Hepatic stellate cell (primary cell): ENCODE measurements around the gene ABHD17A.

ENCODE experiments used
- DNase-seq: peaks from one replicate; pipeline ENCODE4 v3.0.0; 2011; ENCODE audit warnings: low spot score

The ABHD17A gene

DNA sequence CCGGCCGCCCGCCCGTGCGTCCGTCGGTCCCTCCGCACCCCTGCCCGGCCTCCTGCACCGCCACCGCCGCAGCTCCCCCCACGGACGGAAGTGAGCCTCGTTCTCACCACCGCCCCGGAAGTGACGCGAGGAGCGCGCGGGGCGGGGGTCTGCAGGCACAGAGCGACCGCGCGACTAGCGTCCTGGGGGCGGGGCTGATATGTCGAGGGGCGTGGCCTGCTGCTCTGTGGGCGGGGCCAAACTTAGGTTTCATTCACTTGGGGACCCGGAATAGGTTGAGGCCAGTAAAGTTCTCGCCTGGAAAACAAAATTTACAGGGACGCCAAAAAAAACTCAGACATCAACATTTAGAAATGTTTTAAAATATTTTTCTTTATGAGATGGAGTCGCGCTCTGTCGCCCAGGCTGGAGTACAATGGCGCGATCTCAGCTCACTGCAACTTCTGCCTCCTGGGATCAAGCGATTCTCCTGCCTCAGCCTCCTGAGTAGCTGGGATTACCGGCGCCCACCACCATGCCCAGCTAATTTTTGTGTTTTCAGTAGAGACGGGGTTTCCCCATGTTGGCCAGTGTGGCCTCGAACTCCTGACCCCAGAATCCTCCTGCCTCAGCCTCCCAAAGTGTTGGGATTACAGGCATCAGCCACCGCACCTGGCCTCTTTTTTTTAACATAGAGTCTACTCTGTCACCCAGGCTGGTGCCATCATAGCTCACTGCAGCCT lies at the start of gene ABHD17A:
Gene ABHD17A (minus strand): TSS at position 99 of the 722 bp plus-strand sequence. CDS start 3,930 bp downstream, outside the sequence.
- peak; percentile 94 for DNase-seq

- DNase-seq: no peak
Observed at GRCh38 chr19:1933942-1934341, 48.6 kb upstream of the ABHD17A start.

DNA sequence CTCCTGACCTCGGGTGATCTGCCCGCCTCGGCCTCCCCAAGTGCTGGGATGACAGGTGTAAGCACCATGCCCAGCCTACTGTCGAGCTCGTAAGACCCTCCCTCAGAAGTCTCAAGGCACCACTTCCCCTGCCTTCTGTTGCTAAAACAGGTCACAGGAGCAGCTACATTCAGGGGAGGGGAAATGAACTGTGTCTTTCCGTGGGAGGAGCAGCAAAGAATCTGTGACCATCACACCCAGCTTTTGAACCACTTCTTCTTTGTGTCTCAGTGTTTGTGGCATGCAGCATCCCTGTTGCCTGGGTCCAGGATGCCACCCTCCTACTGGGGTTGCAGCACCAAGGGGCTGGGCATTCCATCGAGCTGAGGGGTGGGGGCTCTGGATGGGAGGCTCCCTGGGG lies 47.9 kb upstream of the ABHD17A start:
- DNase-seq: no peak

- no peak for DNase-seq
Observed at GRCh38 chr19:1932395-1932794, 47.1 kb upstream of the ABHD17A start.

DNA sequence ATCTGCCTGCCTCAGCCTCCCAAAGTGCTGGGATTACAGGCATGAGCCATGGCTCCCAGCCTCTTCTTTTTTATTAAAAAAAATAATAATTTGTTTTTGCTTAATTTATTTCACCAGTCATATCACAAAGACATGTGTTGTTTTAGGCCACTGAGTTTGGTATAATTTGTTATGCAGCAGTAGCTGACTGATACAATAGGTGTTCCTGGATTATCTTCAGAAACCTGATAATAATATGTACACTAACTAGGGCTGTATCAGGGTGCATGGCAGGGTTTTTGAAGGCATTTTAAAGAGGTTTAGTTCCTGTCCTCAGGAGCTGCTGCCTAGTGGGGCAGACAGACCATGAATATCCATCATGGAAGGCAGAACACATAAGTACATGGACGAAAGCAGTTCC lies 46.1 kb upstream of the ABHD17A start:
- no peak for DNase-seq

DNA sequence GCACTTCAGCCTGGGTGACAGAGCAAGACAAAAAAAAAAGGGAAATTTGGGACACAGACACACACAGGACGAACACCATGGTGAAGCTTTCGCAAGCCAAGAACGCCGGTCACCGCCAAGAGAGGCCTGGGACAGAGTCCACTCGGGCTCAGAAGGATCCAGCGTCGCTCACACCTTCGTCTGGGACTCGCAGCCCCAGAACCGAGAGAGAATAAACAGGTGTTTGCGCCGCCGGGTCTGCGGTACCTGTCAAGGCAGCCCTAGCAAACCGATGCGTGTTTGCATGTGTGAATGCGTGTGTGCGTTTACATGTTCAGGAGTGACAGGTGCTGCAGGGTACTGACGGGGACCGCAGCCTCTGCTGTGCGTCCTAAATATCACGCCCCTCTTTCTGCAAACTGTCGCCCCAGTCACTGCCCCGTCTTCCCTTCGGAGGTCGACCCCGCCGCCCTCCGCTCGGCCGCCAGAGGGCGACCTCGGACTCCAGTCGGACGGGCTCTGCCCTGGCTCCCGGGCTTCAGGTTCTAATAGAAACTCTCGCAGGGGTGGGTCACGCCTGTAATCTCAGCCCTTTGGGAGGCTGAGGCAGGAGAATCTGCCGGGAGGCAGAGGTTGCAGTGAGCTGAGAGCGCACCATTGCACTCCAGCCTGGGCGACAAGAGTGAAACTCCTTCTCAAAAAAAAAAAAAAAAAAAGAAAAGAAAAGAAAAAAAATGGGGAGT lies 43.9 kb upstream of the ABHD17A start:
- peak; percentile 91 for DNase-seq

GRCh38 chr19:1925544-1925943 lies 40.2 kb upstream of the ABHD17A start:
- DNase-seq: no peak

DNA sequence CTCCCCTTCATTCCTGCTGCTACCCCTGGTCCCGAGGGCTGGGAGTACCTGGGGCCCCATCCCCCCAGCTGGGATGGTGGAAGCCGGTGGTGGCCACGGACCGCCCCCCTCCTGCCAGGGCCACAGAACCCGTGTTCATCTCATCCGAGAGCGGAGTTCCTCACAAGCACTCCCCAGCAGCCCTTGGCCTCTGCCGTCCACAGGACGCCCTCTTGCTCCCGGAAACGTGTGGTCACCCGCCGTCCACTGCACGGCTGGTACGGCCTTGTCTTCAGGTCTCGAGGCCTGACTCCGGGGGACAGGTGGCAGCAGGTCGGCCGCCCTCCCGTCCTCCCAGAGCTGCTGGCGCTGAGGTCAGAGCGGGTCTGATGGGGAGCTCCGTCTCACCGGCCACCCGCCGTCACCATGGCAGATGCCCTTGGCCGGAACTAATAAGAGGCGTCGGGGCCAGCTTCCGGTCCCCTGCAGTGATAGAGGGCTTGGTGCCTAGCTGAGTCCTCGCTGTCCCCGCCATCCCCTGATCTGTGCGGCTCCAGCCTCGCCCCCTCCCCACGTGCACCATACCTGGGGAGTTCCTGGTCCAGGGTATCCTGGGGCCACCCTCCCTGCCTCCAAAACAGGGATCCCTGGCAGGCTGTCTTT lies 39.1 kb upstream of the ABHD17A start:
- DNase-seq: no peak

DNA sequence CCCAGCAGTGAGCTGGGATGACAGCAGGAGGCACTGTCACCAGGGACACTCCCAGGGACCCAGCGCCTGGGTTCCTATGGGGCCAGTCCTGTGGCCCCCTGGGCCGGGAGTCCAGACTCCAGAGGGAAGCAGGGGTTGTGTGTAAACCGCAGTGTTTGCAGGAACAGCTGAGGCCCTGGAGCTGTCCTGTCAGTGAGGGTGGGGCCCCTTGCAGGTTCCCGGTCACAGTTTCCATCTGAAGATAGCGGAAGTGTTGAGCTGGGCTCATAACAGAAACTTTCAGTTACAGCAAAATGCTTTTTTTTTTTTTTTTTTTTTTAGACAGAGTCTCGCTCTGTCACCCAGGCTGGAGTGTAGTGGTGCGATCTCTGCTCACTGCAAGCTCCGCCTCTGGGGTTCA lies 38.0 kb upstream of the ABHD17A start:
- DNase-seq: no peak

GRCh38 chr19:1922803-1923202 lies 37.5 kb upstream of the ABHD17A start:
- DNase-seq: no peak

GRCh38 chr19:1921825-1922224 lies 36.5 kb upstream of the ABHD17A start:
- DNase-seq: no peak

- DNase-seq: no peak
Observed at GRCh38 chr19:1921326-1921725, 36.0 kb upstream of the ABHD17A start.

- DNase-seq: no peak
Observed at GRCh38 chr19:1920644-1921043, 35.3 kb upstream of the ABHD17A start.

DNA sequence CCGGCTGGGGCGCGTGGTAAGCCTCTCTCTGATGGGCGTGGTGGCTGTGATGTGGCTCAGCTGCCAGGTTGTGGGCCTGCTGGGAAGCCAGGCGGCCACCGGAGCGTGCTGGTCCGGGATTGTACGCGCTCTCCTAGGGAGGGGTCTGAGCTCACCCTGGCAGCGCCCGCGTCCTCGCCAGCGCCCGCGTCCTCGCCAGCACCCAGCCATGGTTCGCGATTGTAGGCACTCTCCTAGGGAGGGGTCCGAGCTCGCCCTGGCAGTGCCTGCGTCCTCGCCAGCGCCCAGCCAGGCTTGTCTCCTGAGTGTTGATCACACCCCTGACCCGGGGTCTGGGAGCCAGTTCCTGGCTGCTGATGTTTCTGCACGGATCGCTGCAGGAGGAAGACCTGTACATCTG lies 33.7 kb upstream of the ABHD17A start:
- DNase-seq: no peak

- no peak for DNase-seq
Observed at GRCh38 chr19:1917926-1918325, 32.6 kb upstream of the ABHD17A start.

DNA sequence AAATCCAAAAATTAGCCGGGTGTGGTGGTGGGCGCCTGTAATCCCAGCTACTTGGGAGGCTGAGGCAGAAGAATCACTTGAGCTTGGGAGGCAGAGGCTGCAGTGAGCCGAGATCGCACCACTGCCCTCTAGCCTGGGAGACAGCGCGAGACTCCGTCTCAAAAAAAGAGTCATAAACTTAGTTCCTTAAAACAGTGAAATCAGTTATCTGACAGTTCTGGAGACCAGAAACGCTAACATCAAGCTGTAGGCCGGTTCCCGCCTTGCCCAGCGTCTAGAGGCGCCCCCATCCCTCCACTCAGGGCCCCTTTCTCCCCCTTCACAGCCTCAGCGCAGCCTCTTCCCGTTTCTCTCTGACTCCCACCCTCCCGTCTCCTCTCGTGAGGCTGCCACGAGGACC lies 31.9 kb upstream of the ABHD17A start:
- DNase-seq: no peak

- no peak for DNase-seq
Observed at GRCh38 chr19:1914826-1915341, 29.6 kb upstream of the ABHD17A start.

DNA sequence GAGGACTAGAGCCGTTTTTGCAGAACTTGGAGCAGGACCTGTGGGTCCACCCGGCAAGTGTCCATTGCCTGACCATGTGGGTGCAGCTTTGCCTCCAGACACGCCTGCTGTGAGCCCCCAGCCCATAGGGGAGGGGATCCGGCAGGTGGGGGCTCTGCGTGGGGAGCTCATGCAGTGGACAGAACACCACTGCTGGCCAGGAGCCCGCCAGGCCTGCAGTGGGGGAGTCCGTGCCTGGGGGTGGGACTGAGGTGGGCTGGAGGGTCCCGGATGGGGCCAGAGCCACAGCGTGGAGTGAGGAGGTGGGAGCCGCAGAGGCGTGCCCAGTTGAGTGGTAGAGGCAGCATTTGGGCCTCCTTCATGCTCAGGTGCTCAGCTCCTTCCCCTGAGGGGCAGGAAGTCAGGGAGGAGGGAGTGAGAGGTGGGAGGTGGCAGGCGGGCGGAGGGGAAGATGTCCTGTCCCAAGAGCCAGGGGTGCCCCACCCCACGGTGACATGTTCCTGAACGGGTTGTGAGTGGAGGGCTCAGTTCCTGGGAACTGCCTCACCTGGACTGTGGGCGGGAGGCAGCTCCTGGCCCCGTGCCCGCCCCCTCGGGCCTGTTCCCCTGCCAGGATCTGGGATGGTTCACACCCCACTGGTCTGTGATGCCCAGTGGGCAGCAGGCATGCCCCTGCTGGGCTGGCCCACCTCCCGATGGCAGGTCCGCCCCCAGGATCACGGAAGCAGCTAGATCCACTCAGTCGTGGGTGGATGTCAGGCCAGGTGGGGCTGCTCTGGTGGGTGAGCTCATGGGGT lies 28.7 kb upstream of the ABHD17A start:
- no peak for DNase-seq

- no peak for DNase-seq
Observed at GRCh38 chr19:1912760-1913505, 27.6 kb upstream of the ABHD17A start.

GRCh38 chr19:1911995-1912394 lies 26.7 kb upstream of the ABHD17A start:
- DNase-seq: no peak

DNA sequence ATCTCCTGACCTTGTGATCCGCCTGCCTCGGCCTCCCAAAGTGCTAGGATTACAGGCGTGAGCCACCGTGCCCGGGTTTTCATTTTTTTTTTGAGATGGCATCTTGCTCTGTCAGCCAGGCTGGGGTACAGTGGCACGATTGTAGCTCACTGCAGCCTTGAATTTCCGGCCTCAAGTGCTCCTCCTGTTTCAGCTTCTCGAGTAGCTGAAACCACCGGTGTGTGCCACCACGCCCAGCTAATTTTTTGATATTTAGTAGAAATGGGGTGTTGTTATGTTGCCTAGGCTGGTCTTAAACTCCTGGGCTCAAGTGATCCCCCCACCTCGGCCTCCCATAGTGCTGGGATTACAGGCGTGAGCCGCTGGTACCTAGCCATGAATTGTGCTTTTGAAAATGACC lies 25.8 kb upstream of the ABHD17A start:
- DNase-seq: no peak
